Stimulated activated CD8-positive, alpha-beta memory T cell treated with anti-CD3 and anti-CD28 coated beads, Interleukin-7, amount 100 ng/mL, for 24 hours (primary cell): ENCODE results near the gene ARHGAP6.

Source experiments
- DNase-seq: peaks from one replicate; pipeline ENCODE4 v3.0.0-alpha.2; 2020; ENCODE audit warnings: low read depth

Gene ARHGAP6

GRCh38 chrX:11665168-11666111 lies at the start of gene ARHGAP6:
Gene ARHGAP6 (minus strand): TSS chrX:11665920. CDS start chrX:11664828, 1,092 bp downstream.
- DNase-seq, result no peak

GRCh38 chrX:11704725-11705495 lies 39.2 kb upstream of the ARHGAP6 start:
- no peak for DNase-seq

- DNase-seq, result no peak
Observed at GRCh38 chrX:11703855-11704254, 38.1 kb upstream of the ARHGAP6 start.

- DNase-seq, result no peak
Observed at GRCh38 chrX:11702965-11703631, 37.4 kb upstream of the ARHGAP6 start.

GRCh38 chrX:11702420-11702819 lies 36.7 kb upstream of the ARHGAP6 start:
- no peak for DNase-seq

- no peak for DNase-seq
Observed at GRCh38 chrX:11698702-11699101, 33.0 kb upstream of the ARHGAP6 start.

GRCh38 chrX:11688201-11688600 lies 22.5 kb upstream of the ARHGAP6 start:
- DNase-seq, result no peak

GRCh38 chrX:11687157-11687556 lies 21.4 kb upstream of the ARHGAP6 start:
- DNase-seq, result no peak

- DNase-seq, result no peak
Observed at GRCh38 chrX:11683057-11683456, 17.3 kb upstream of the ARHGAP6 start.

- DNase-seq, result no peak
Observed at GRCh38 chrX:11678158-11678557, 12.4 kb upstream of the ARHGAP6 start.

GRCh38 chrX:11672213-11672612 lies 6.5 kb upstream of the ARHGAP6 start:
- no peak for DNase-seq

- DNase-seq, result no peak
Observed at GRCh38 chrX:11670316-11670715, 4.6 kb upstream of the ARHGAP6 start.

- DNase-seq, result no peak
Observed at GRCh38 chrX:11666952-11667685, 1.4 kb upstream of the ARHGAP6 start.

- no peak for DNase-seq
Observed at GRCh38 chrX:11666164-11666563, 444 bp upstream of the ARHGAP6 start.

GRCh38 chrX:11664211-11665167 lies 1.2 kb downstream of the ARHGAP6 start:
- no peak for DNase-seq

- no peak for DNase-seq
Observed at GRCh38 chrX:11663875-11664210, 1.9 kb downstream of the ARHGAP6 start.

- no peak for DNase-seq
Observed at GRCh38 chrX:11655282-11656015, 10.3 kb downstream of the ARHGAP6 start.

GRCh38 chrX:11648705-11649519 lies 16.8 kb downstream of the ARHGAP6 start:
- DNase-seq, result no peak

GRCh38 chrX:11647138-11647537 lies 18.6 kb downstream of the ARHGAP6 start:
- no peak for DNase-seq
